HepG2 (cell line): ENCODE results near the gene CLEC10A. TPM values are rescaled to one million over a fixed set of nuclear protein-coding genes. Genes with fewer than 3 reads are reported as not detected.
A peak's percentile ranks its signal among the peaks of the same experiment; 100 is the strongest.

Experiments used
- FOXA1 ChIP-seq, 2 experiments: fragments of 450-650 bp in 1 of 2; sonication (generic) in 1 of 2; formaldehyde crosslinking in 1 of 2; IDR thresholded peaks; 2 replicates each; pipeline versions ENCODE4 v1.4.0 to v1.6.1; 2016 to 2020; ENCODE audit warnings: missing genetic modification reagents in 1 of 2
- FOXK2 ChIP-seq: fragments of 450-650 bp; IDR thresholded peaks from 2 replicates; pipeline ENCODE4 v1.6.1; 2016
- GLI4 ChIP-seq: sonication (generic); formaldehyde crosslinking; IDR thresholded peaks from 2 replicates; pipeline ENCODE4 v1.5.1; 2020; ENCODE audit warnings: missing genetic modification reagents, mild to moderate bottlenecking, moderate library complexity, borderline replicate concordance
- LCORL ChIP-seq, 2 experiments: fragments of 450-650 bp in 1 of 2; sonication (generic) in 1 of 2; formaldehyde crosslinking in 1 of 2; IDR thresholded peaks; 2 replicates each; pipeline versions ENCODE4 v1.5.0 to v1.6.1; 2017 to 2020; ENCODE audit warnings: antibody characterized with exemption in 1 of 2, missing genetic modification reagents in 1 of 2
- MIER3 ChIP-seq: IDR thresholded peaks from 2 replicates; pipeline ENCODE4 v1.6.1; 2016; ENCODE audit warnings: missing compliant biosample characterization, borderline replicate concordance
- NR2C2 ChIP-seq: sonication (generic); formaldehyde crosslinking; IDR thresholded peaks from 2 replicates; pipeline ENCODE4 v1.4.0; 2020; ENCODE audit warnings: missing genetic modification reagents, mild to moderate bottlenecking, moderate library complexity, borderline replicate concordance
- RBFOX2 ChIP-seq: fragments of 200-400 bp; formaldehyde crosslinking; IDR thresholded peaks from 2 replicates; pipeline ENCODE4 v1.6.1; 2017; ENCODE audit warnings: low read depth, mild to moderate bottlenecking, low read length
- RFXANK ChIP-seq: IDR thresholded peaks from 2 replicates; pipeline ENCODE4 v1.6.1; 2016
- SP1 ChIP-seq, 2 experiments: fragments of 450-650 bp in 1 of 2; sonication (generic) in 1 of 2; formaldehyde crosslinking in 1 of 2; IDR thresholded peaks; 2 replicates each; pipeline versions ENCODE4 v1.4.0 to v1.6.1; 2016 to 2020; ENCODE audit warnings: missing genetic modification reagents in 1 of 2
- SP5 ChIP-seq: IDR thresholded peaks from 2 replicates; pipeline ENCODE4 v1.6.1; 2016; ENCODE audit warnings: low read depth, borderline replicate concordance
- TOPORS ChIP-seq: sonication (generic); formaldehyde crosslinking; IDR thresholded peaks from 2 replicates; pipeline ENCODE4 v1.8.0; 2023; ENCODE audit warnings: mild to moderate bottlenecking, missing genetic modification reagents
- WIZ ChIP-seq: sonication (generic); formaldehyde crosslinking; IDR thresholded peaks from 2 replicates; pipeline ENCODE4 v1.5.1; 2020; ENCODE audit warnings: mild to moderate bottlenecking, missing genetic modification reagents
- ZNF605 ChIP-seq: sonication (generic); formaldehyde crosslinking; IDR thresholded peaks from 2 replicates; pipeline ENCODE4 v1.8.0; 2022; ENCODE audit warnings: mild to moderate bottlenecking, missing genetic modification reagents
- ZNF737 ChIP-seq: sonication (generic); formaldehyde crosslinking; IDR thresholded peaks from 2 replicates; pipeline ENCODE4 v1.5.0; 2020; ENCODE audit warnings: missing genetic modification reagents, mild to moderate bottlenecking, borderline replicate concordance
- polyA plus RNA-seq, 8 experiments: library from polyadenylated mRNA; depleted of rRNA in 3 of 8; stranded (reverse) in 7 of 8; unstranded in 1 of 8; fragments of >200 nt; fragmentation: Illumina TruSeq in 4 of 8; extraction: Trizol in 4 of 8; gene quantifications; 2 replicates each; pipeline versions ENCODE4 v1.2.1 to v1.2.3, GENCODE V29; 2011 to 2016; ENCODE audit warnings: low read depth in 4 of 8, missing spikeins in 1 of 8, mixed read lengths in 1 of 8; ENCODE audit not compliant: insufficient read depth in 1 of 8
- total RNA-seq, 5 experiments: library from RNA; depleted of rRNA; stranded (reverse); fragments of >200 nt; fragmentation: Illumina TruSeq; extraction: Trizol; gene quantifications; 2 replicates each; pipeline ENCODE4 v1.2.3, GENCODE V29; 2016; ENCODE audit warnings: low read depth in 1 of 5
- TF ChIP-seq, protein P1 (sequence below): sonication (generic); formaldehyde crosslinking; IDR thresholded peaks from 2 replicates; pipeline ENCODE4 v1.5.1; 2020; ENCODE audit warnings: mild to moderate bottlenecking, missing genetic modification reagents
- TF ChIP-seq, protein P2 (sequence below): sonication (generic); formaldehyde crosslinking; IDR thresholded peaks from 2 replicates; pipeline ENCODE4 v1.5.1; 2020; ENCODE audit warnings: mild to moderate bottlenecking, missing genetic modification reagents, borderline replicate concordance
- TF ChIP-seq, protein P3 (sequence below): sonication (generic); formaldehyde crosslinking; IDR thresholded peaks from 2 replicates; pipeline ENCODE4 v1.4.0; 2020; ENCODE audit warnings: missing genetic modification reagents
- TF ChIP-seq, protein P4 (sequence below): sonication (generic); formaldehyde crosslinking; IDR thresholded peaks from 2 replicates; pipeline ENCODE4 v1.4.0; 2020; ENCODE audit warnings: missing genetic modification reagents
- TF ChIP-seq, protein P5 (sequence below): sonication (generic); formaldehyde crosslinking; IDR thresholded peaks from 2 replicates; pipeline ENCODE4 v1.4.0; 2020; ENCODE audit warnings: missing genetic modification reagents

The CLEC10A gene
- total and polyA plus RNA-seq, 2 of the 13 experiments (the other 11 are each of a cell fraction or from before 2014, with no cell fraction given), result 0.33 TPM; not detected in 1

DNA sequence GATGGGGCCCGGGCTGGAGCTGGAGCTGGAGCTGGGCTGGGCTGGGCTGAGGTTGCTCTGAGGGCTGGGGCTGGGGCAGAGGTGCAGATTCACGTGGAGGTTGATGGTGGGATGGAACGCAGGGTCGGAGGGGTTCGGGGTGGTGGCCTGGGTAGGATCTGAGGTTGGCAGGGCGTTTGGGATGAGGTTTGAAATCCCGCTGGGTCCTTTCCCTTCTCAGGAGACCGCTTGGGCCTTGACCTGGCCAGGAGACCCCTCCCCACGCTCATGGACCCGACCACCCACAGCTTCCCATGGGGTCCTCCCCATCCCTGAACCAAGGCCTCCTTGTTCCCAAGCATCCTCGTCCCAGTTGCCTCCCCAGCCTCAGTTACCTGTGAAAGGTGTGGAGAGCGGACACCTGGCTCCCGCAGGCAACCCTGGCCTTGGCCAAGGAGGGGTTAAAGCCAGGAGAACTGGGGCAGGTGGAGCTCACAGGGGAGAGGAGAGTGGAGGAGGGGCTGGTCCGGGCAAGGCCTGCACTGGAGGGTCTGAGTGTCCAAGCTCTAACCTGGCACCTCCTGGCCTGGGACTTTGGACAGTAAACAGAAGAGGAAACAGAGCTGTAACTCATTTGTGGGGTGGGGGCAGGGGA is 34.3 kb upstream of the CLEC10A start, which contains the start of gene ASGR2 (continued):
- TF ChIP-seq, protein P1, sequence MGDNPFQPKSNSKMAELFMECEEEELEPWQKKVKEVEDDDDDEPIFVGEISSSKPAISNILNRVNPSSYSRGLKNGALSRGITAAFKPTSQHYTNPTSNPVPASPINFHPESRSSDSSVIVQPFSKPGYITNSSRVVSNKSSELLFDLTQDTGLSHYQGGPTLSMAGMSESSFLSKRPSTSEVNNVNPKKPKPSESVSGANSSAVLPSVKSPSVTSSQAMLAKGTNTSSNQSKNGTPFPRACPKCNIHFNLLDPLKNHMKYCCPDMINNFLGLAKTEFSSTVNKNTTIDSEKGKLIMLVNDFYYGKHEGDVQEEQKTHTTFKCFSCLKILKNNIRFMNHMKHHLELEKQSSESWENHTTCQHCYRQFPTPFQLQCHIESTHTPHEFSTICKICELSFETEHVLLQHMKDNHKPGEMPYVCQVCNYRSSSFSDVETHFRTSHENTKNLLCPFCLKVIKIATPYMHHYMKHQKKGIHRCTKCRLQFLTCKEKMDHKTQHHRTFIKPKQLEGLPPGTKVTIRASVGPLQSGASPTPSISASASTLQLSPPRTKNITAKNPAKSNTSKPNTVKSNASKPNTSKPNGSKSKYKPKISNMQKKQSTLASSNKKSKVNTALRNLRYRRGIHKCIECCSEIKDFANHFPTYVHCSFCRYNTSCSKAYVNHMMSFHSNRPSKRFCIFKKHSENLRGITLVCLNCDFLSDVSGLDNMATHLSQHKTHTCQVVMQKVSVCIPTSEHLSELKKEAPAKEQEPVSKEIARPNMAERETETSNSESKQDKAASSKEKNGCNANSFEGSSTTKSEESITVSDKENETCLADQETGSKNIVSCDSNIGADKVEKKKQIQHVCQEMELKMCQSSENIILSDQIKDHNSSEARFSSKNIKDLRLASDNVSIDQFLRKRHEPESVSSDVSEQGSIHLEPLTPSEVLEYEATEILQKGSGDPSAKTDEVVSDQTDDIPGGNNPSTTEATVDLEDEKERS (CRISPR knock-in tag), result peak; percentile 95
- TF ChIP-seq SP1 (IDR thresholded peaks at IDR 0.05) (no peak), SP1 (CRISPR knock-in tag; IDR thresholded peaks at IDR 0.05) (peak; percentile 60; the same call in 1 of the 2 replicates), WIZ (CRISPR knock-in tag) (no peak), SP5 (CRISPR knock-in tag) (peak; percentile 68), RFXANK (0 out of 2 replicates have a peak, but pooled peaks have one; percentile 19), ZNF737 (CRISPR knock-in tag) (0 out of 2 replicates have a peak, but pooled peaks have one; percentile 40), FOXA1 (IDR thresholded peaks at IDR 0.05) (no peak), FOXA1 (CRISPR knock-in tag; IDR thresholded peaks at IDR 0.05) (peak; percentile 76), RBFOX2 (peak; percentile 77), TOPORS (CRISPR knock-in tag) (0 out of 2 replicates have a peak, but pooled peaks have one; percentile 48), NR2C2 (CRISPR knock-in tag) (peak; percentile 72), FOXK2 (no peak), MIER3 (peak; percentile 43; the same call in 1 of the 2 replicates), LCORL (IDR thresholded peaks at IDR 0.05) (no peak), LCORL (CRISPR knock-in tag; IDR thresholded peaks at IDR 0.05) (peak; percentile 92), ZNF605 (CRISPR knock-in tag) (no peak), GLI4 (CRISPR knock-in tag) (peak; percentile 58; the same call in 1 of the 2 replicates)
- TF ChIP-seq, protein P2, sequence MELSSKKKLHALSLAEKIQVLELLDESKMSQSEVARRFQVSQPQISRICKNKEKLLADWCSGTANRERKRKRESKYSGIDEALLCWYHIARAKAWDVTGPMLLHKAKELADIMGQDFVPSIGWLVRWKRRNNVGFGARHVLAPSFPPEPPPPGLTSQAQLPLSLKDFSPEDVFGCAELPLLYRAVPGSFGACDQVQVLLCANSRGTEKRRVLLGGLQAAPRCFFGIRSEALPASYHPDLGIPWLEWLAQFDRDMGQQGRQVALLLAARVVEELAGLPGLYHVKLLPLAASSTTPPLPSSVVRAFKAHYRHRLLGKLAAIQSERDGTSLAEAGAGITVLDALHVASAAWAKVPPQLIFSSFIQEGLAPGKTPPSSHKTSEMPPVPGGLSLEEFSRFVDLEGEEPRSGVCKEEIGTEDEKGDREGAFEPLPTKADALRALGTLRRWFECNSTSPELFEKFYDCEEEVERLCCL (CRISPR knock-in tag), result peak; percentile 61; the same call in 1 of the 2 replicates
- TF ChIP-seq, protein P3, sequence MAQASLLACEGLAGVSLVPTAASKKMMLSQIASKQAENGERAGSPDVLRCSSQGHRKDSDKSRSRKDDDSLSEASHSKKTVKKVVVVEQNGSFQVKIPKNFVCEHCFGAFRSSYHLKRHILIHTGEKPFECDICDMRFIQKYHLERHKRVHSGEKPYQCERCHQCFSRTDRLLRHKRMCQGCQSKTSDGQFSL (CRISPR knock-in tag), result 0 out of 2 replicates have a peak, but pooled peaks have one; percentile 20
- TF ChIP-seq, protein P4, sequence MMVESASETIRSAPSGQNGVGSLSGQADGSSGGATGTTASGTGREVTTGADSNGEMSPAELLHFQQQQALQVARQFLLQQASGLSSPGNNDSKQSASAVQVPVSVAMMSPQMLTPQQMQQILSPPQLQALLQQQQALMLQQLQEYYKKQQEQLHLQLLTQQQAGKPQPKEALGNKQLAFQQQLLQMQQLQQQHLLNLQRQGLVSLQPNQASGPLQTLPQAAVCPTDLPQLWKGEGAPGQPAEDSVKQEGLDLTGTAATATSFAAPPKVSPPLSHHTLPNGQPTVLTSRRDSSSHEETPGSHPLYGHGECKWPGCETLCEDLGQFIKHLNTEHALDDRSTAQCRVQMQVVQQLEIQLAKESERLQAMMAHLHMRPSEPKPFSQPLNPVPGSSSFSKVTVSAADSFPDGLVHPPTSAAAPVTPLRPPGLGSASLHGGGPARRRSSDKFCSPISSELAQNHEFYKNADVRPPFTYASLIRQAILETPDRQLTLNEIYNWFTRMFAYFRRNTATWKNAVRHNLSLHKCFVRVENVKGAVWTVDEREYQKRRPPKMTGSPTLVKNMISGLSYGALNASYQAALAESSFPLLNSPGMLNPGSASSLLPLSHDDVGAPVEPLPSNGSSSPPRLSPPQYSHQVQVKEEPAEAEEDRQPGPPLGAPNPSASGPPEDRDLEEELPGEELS, result peak; percentile 80
- TF ChIP-seq, protein P5, sequence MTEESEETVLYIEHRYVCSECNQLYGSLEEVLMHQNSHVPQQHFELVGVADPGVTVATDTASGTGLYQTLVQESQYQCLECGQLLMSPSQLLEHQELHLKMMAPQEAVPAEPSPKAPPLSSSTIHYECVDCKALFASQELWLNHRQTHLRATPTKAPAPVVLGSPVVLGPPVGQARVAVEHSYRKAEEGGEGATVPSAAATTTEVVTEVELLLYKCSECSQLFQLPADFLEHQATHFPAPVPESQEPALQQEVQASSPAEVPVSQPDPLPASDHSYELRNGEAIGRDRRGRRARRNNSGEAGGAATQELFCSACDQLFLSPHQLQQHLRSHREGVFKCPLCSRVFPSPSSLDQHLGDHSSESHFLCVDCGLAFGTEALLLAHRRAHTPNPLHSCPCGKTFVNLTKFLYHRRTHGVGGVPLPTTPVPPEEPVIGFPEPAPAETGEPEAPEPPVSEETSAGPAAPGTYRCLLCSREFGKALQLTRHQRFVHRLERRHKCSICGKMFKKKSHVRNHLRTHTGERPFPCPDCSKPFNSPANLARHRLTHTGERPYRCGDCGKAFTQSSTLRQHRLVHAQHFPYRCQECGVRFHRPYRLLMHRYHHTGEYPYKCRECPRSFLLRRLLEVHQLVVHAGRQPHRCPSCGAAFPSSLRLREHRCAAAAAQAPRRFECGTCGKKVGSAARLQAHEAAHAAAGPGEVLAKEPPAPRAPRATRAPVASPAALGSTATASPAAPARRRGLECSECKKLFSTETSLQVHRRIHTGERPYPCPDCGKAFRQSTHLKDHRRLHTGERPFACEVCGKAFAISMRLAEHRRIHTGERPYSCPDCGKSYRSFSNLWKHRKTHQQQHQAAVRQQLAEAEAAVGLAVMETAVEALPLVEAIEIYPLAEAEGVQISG (CRISPR knock-in tag), result peak; percentile 81
